ENCODE measurements around the gene CREBZF. TPM values are rescaled to one million over a fixed set of nuclear protein-coding genes. Genes with fewer than 3 reads are reported as not detected.

The CREBZF gene
- total RNA-seq, 1 donor from 2014 or later: 42.8 TPM

- DNase-seq: no peak
- no peak for TF ChIP-seq CTCF (IDR thresholded peaks at IDR 0.05)
- H3K9me3 ChIP-seq: no peaks in the 10 kb centered on the region
- ATAC-seq: no peak
- H3K27ac ChIP-seq: no peak overlapping the region
- intact Hi-C loops (cut with DNase I): no loop called here
- no peaks in the 10 kb centered on the region for H3K27me3 ChIP-seq
- peaks cover 5% of the 10 kb centered on the region for H3K36me3 ChIP-seq
- H3K4me3 ChIP-seq: no peak overlapping the region
- H3K4me1 ChIP-seq: peaks cover 8% of the 10 kb centered on the region
Observed at GRCh38 chr11:85643191-85643614, 21.7 kb downstream of the CREBZF start.

- Histone ChIP-seq H3K4me3 (no peak overlapping the region), H3K36me3 (peaks cover 68% of the 10 kb centered on the region), H3K4me1 (peaks cover 5% of the 10 kb centered on the region), H3K9me3 (no peaks in the 10 kb centered on the region), H3K27me3 (no peaks in the 10 kb centered on the region), H3K27ac (no peak overlapping the region)
- no peak for DNase-seq
- ATAC-seq: no peak
- no peak for TF ChIP-seq CTCF (IDR thresholded peaks at IDR 0.05)
- intact Hi-C loops (cut with DNase I): no loop called here
Observed at GRCh38 chr11:85634747-85635146, 30.2 kb downstream of the CREBZF start.

- Histone ChIP-seq H3K4me3 (peak overlapping the region; percentile 92), H3K4me1 (peaks cover 12% of the 10 kb centered on the region), H3K9me3 (no peaks in the 10 kb centered on the region), H3K27ac (peak overlapping the region; percentile 89), H3K36me3 (peaks cover 25% of the 10 kb centered on the region), H3K27me3 (no peaks in the 10 kb centered on the region)
- DNase-seq: no peak
- TF ChIP-seq CTCF (IDR thresholded peaks at IDR 0.05): no peak
- intact Hi-C loops (cut with DNase I): no loop called here
- no peak for ATAC-seq
Observed at GRCh38 chr11:85628771-85629341, 36.1 kb downstream of the CREBZF start.

GRCh38 chr11:85627998-85628770, 36.7 kb downstream of the CREBZF start, which contains the start of gene TMEM126B:
Gene TMEM126B, plus strand, starts transcription at chr11:85628593. Its CDS starts 15 bp downstream, at chr11:85628608.
- Histone ChIP-seq H3K27ac (peak within 1 kb of the TSS; percentile 93), H3K9me3 (no peaks in the 10 kb centered on the region), H3K36me3 (peaks cover 20% of the 10 kb centered on the region), H3K27me3 (no peaks in the 10 kb centered on the region), H3K4me1 (peaks cover 12% of the 10 kb centered on the region), H3K4me3 (peak within 1 kb of the TSS; percentile 92)
- DNase-seq (peak; percentile 99), ATAC-seq (peak; percentile 99)
- TF ChIP-seq CTCF (IDR thresholded peaks at IDR 0.05): no peak
- intact Hi-C loops (cut with DNase I): no loop called here

GRCh38 chr11:85627332-85627997, 37.5 kb downstream of the CREBZF start, which contains the start of gene DLG2:
Gene DLG2, minus strand, starts transcription at chr11:85627344.
- intact Hi-C loops (cut with DNase I): no loop called here
- no peak for TF ChIP-seq CTCF (IDR thresholded peaks at IDR 0.05)
- H3K36me3 ChIP-seq: peaks cover 20% of the 10 kb centered on the region
- H3K27me3 ChIP-seq: no peaks in the 10 kb centered on the region
- H3K27ac ChIP-seq: peak within 1 kb of the TSS; percentile 93
- H3K9me3 ChIP-seq: no peaks in the 10 kb centered on the region
- peak within 1 kb of the TSS; percentile 92 for H3K4me3 ChIP-seq
- DNase-seq (no peak), ATAC-seq (peak; percentile 0)
- H3K4me1 ChIP-seq: peaks cover 12% of the 10 kb centered on the region

Measured in upper lobe of right lung (tissue), 1 donor.